OCI-LY7 (cell line): Measurements from ENCODE around the gene CRACR2B.
A peak's percentile ranks its signal among the peaks of the same experiment; 100 is the strongest.

ENCODE experiments used
- EZH2phosphoT487 ChIP-seq: fragments of 200-600 bp; sonication (generic); IDR thresholded peaks from 2 replicates; pipeline ENCODE4 v1.6.1; 2018; ENCODE audit warnings: low read depth, borderline replicate concordance, mild to moderate bottlenecking, mixed run types, antibody characterized with exemption, low read length, moderate library complexity, mixed read lengths
- TF ChIP-seq, protein P1 (sequence below): fragments of 200-600 bp; sonication (generic); conservative IDR thresholded peaks from 2 replicates; pipeline ENCODE4 v1.5.1; 2014; ENCODE audit warnings: mild to moderate bottlenecking, antibody characterized with exemption, low read length, moderate library complexity, mixed read lengths

DNA sequence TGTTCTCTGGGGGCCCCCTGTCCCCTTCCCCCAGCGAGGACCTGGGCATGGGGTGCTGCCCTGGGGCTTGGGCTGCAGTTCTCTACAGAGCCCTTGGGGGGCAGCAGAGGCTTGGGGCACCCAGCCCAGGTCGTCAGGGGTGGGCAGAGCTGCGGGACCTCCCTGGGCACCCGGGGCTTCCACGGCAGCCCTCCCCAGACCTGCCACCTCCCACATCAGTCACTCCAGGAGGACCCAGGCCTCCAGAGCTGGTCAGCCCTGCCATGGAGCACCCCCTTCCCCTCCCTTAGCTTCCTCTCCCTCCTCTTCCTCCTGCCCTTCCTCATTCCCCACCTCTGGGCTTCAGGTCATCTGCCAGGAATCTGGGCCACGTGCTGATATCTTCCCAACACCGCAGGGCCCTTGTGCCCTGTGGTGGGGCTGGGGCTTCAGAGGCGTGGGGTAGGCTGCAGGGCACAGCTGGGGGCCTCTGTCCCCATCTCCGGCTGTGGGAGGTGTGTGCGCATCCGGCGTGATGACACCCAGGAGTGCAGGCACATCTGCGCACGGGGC is 20.7 kb downstream of the CRACR2B start:
- TF ChIP-seq, protein P1, sequence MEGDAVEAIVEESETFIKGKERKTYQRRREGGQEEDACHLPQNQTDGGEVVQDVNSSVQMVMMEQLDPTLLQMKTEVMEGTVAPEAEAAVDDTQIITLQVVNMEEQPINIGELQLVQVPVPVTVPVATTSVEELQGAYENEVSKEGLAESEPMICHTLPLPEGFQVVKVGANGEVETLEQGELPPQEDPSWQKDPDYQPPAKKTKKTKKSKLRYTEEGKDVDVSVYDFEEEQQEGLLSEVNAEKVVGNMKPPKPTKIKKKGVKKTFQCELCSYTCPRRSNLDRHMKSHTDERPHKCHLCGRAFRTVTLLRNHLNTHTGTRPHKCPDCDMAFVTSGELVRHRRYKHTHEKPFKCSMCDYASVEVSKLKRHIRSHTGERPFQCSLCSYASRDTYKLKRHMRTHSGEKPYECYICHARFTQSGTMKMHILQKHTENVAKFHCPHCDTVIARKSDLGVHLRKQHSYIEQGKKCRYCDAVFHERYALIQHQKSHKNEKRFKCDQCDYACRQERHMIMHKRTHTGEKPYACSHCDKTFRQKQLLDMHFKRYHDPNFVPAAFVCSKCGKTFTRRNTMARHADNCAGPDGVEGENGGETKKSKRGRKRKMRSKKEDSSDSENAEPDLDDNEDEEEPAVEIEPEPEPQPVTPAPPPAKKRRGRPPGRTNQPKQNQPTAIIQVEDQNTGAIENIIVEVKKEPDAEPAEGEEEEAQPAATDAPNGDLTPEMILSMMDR = peak; percentile 87
- no peak for TF ChIP-seq EZH2phosphoT487
